NCI-H128 (cell line): ENCODE results near the gene DEFB108B.
"Not testable (repeated sequence)": the region's sequence is repeated elsewhere in the genome, so short reads cannot be mapped to it uniquely, and the experiment has no call there.

ENCODE experiments used
- DNase-seq: peaks from one replicate; lab custom pipeline; 2025; ENCODE audit not compliant: unreplicated experiment; lab: John Stamatoyannopoulos, UW

DEFB108B gene

GRCh38 chr11:71813481-71814355, 19.3 kb upstream of the DEFB108B start:
- DNase-seq = peak; percentile 56

GRCh38 chr11:71821539-71821938, 11.5 kb upstream of the DEFB108B start:
- DNase-seq = not testable (repeated sequence)

- not testable (repeated sequence) for DNase-seq
Measured at GRCh38 chr11:71829247-71829646, 3.8 kb upstream of the DEFB108B start.

- not testable (repeated sequence) for DNase-seq
Measured at GRCh38 chr11:71829686-71830085, 3.3 kb upstream of the DEFB108B start.

- DNase-seq = not testable (repeated sequence)
Measured at GRCh38 chr11:71842720-71843119, 9.7 kb downstream of the DEFB108B start.

GRCh38 chr11:71843355-71843754, 10.4 kb downstream of the DEFB108B start:
- not testable (repeated sequence) for DNase-seq

GRCh38 chr11:71843858-71844257, 10.9 kb downstream of the DEFB108B start:
- DNase-seq = no peak

- not testable (repeated sequence) for DNase-seq
Measured at GRCh38 chr11:71853895-71854294, 20.9 kb downstream of the DEFB108B start.

- DNase-seq = not testable (repeated sequence)
Measured at GRCh38 chr11:71855880-71856279, 22.9 kb downstream of the DEFB108B start.

- not testable (repeated sequence) for DNase-seq
Measured at GRCh38 chr11:71860835-71861234, 27.8 kb downstream of the DEFB108B start.

- not testable (repeated sequence) for DNase-seq
Measured at GRCh38 chr11:71863978-71864627, 31.1 kb downstream of the DEFB108B start.

GRCh38 chr11:71867209-71867608, 34.2 kb downstream of the DEFB108B start:
- DNase-seq = not testable (repeated sequence)

GRCh38 chr11:71869931-71870330, 36.9 kb downstream of the DEFB108B start:
- DNase-seq = not testable (repeated sequence)

- not testable (repeated sequence) for DNase-seq
Measured at GRCh38 chr11:71870661-71871060, 37.7 kb downstream of the DEFB108B start.

GRCh38 chr11:71876262-71876661, 43.3 kb downstream of the DEFB108B start:
- not testable (repeated sequence) for DNase-seq

GRCh38 chr11:71878059-71878458, 45.1 kb downstream of the DEFB108B start, which contains the start of gene DEFB131B:
Gene DEFB131B, plus strand, starts transcription at chr11:71878453. Its CDS starts 0 bp downstream, at chr11:71878453.
- DNase-seq = not testable (repeated sequence)

GRCh38 chr11:71885806-71886205, 52.8 kb downstream of the DEFB108B start:
- DNase-seq = not testable (repeated sequence)
